GM23248 (cell line): ENCODE results near the gene HIF3A. TPM values are rescaled to one million over a fixed set of nuclear protein-coding genes. Genes with fewer than 3 reads are reported as not detected.
A peak's percentile ranks its signal among the peaks of the same experiment; 100 is the strongest.

ENCODE experiments used
- DNase-seq: peaks from one replicate; pipeline ENCODE4 v3.0.0-alpha.2; 2015
- H2AFZ ChIP-seq: fragments of 200-600 bp; sonication (generic); 2 replicates; pipeline ENCODE4 v1.6.1; 2016; ENCODE audit warnings: antibody characterized with exemption
- H3F3A ChIP-seq: fragments of 200-600 bp; sonication (generic); 2 replicates; pipeline ENCODE4 v1.6.1; 2016; ENCODE audit warnings: mild to moderate bottlenecking, antibody characterized with exemption, mixed run types; ENCODE audit not compliant: insufficient read depth
- H3K27ac ChIP-seq: fragments of 200-600 bp; sonication (generic); 2 replicates; pipeline ENCODE4 v1.5.1; 2016; ENCODE audit warnings: mild to moderate bottlenecking
- H3K27me3 ChIP-seq: fragments of 200-600 bp; sonication (generic); replicated peaks from 2 replicates; pipeline ENCODE4 v1.6.1; 2016; ENCODE audit warnings: mild to moderate bottlenecking; ENCODE audit not compliant: insufficient read depth
- H3K36me3 ChIP-seq: fragments of 200-600 bp; sonication (generic); 2 replicates; pipeline ENCODE4 v1.6.1; 2016; ENCODE audit warnings: low read depth, mild to moderate bottlenecking
- H3K4me1 ChIP-seq: fragments of 200-600 bp; sonication (generic); 2 replicates; pipeline ENCODE4 v1.6.1; 2016; ENCODE audit warnings: mild to moderate bottlenecking; ENCODE audit not compliant: insufficient read depth
- H3K4me2 ChIP-seq: fragments of 200-600 bp; sonication (generic); one replicate; pipeline ENCODE4 v1.6.1; 2016; ENCODE audit warnings: mild to moderate bottlenecking; ENCODE audit not compliant: unreplicated experiment
- H3K4me3 ChIP-seq: fragments of 200-600 bp; sonication (generic); 2 replicates; pipeline ENCODE4 v1.5.1; 2016; ENCODE audit warnings: mild to moderate bottlenecking
- H3K79me2 ChIP-seq: fragments of 200-600 bp; sonication (generic); 2 replicates; pipeline ENCODE4 v1.6.1; 2016; ENCODE audit warnings: mild to moderate bottlenecking; ENCODE audit not compliant: insufficient read depth
- H3K9ac ChIP-seq: fragments of 200-600 bp; sonication (generic); 2 replicates; pipeline ENCODE4 v1.6.1; 2016; ENCODE audit warnings: mild to moderate bottlenecking
- H3K9me2 ChIP-seq: fragments of 200-600 bp; sonication (generic); 2 replicates; pipeline ENCODE4 v1.6.1; 2016; ENCODE audit warnings: mixed run types, mild to moderate bottlenecking, moderate library complexity; ENCODE audit not compliant: insufficient read depth
- H3K9me3 ChIP-seq: fragments of 200-600 bp; sonication (generic); one replicate; pipeline ENCODE4 v1.6.1; 2017; ENCODE audit warnings: low read depth
- H4K20me1 ChIP-seq: fragments of 200-600 bp; sonication (generic); 2 replicates; pipeline ENCODE4 v1.6.0; 2016; ENCODE audit not compliant: insufficient read depth
- EZH2 ChIP-seq: fragments of 200-600 bp; sonication (generic); IDR thresholded peaks from 2 replicates; pipeline ENCODE4 v1.6.1; 2018; ENCODE audit warnings: antibody characterized with exemption, mild to moderate bottlenecking; ENCODE audit not compliant: insufficient read depth, poor library complexity, severe bottlenecking
- EZH2phosphoT487 ChIP-seq: fragments of 200-600 bp; sonication (generic); IDR thresholded peaks from 2 replicates; pipeline ENCODE4 v1.6.1; 2018; ENCODE audit warnings: antibody characterized with exemption, moderate library complexity, mild to moderate bottlenecking, low read depth; ENCODE audit not compliant: insufficient read depth
- WGBS, 2 experiments: methylation state at CpG; one replicate each; pipeline ENCODE4 v1.1.6; 2015 to 2017; ENCODE audit warnings: low lambda C conversion rate in 2 of 2, low coverage in 1 of 2; ENCODE audit errors: missing lambda C conversion rate in 2 of 2; 5-methylcytosine and 5-hydroxymethylcytosine counted together
- in situ Hi-C: fragments of 300-500 bp; cut with MboI; formaldehyde crosslinking; loops from 2 replicates; pipeline ENCODE4 v1.15.0; 2020
- polyA plus RNA-seq: library from polyadenylated mRNA; unstranded; fragments of >200 nt; fragmentation: Nextera tagmentation; extraction: Ambion mirVana; gene quantifications from 2 replicates; pipeline ENCODE4 v1.2.1, GENCODE V29; 2016
- total RNA-seq: library from RNA; depleted of rRNA; stranded (reverse); fragments of >200 nt; shearing (Covaris generic); gene quantifications from 2 replicates; pipeline ENCODE4 v1.2.3, GENCODE V29; 2014

HIF3A gene
- total and polyA plus RNA-seq, 2 experiments from 2014 or later, result 0.20 TPM; not detected in 1

DNA sequence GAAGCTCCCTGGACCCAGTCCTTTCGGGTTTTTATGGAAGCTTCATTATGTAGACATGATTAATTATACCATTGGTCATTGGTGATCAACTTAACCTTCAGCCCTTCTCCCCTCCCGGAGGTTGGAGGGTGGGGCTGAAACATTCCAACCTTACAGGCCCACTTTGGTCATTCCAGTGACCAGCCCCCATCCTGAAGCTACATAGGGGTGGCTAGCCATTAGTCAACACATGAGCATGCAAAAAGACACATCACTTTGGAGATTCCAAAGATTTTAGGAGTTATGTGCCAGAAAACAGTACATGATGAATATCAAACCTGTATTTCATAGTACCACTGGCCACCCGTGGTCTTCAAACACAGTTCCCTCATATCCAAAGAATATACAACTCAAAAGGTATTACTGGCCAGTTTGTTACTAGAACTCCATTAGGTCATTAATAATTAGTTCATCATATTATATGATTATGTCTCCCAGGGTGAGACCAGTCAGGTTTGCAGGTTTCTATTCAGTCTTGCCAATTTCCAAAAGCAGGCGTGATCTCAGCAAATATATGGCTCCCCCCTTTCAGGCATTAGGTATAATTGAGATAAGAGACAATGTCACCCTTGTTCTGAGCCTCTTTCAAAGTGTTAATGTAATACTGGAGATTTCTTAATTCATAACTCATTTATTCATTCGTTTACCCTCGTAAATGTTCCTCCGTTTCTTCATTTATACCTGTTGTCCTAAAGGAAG lies 61.2 kb downstream of the HIF3A start:
- no peak overlapping the region; the same call in 1 of the 2 replicates for H3K4me3 ChIP-seq
- peaks cover 20% of the 10 kb centered on the region for H3F3A ChIP-seq
- peak overlapping the region; percentile 37 for H3K27ac ChIP-seq
- peak; percentile 71 for DNase-seq
- peak overlapping the region; percentile 42 for H3K4me2 ChIP-seq
- H4K20me1 ChIP-seq, result 0 out of 2 replicates have a peak, but pooled peaks cover 3% of the 10 kb centered on the region
- peaks cover 13% of the 10 kb centered on the region; the same call in 1 of the 2 replicates for H3K36me3 ChIP-seq
- TF ChIP-seq EZH2phosphoT487 (no peak), EZH2 (no peak)
- H3K9me2 ChIP-seq, result no peaks in the 10 kb centered on the region
- in situ Hi-C loops, result no loop called here
- peaks cover 21% of the 10 kb centered on the region for H3K4me1 ChIP-seq
- no peak overlapping the region for H2AFZ ChIP-seq
- 51 to 58% methylated on average over 7 of the region's 7 CpGs for WGBS, 2 experiments
- peaks cover 86% of the 10 kb centered on the region for H3K79me2 ChIP-seq
- no peaks in the 10 kb centered on the region for H3K9me3 ChIP-seq
- no peaks in the 10 kb centered on the region for H3K27me3 ChIP-seq
- no peak overlapping the region for H3K9ac ChIP-seq

DNA sequence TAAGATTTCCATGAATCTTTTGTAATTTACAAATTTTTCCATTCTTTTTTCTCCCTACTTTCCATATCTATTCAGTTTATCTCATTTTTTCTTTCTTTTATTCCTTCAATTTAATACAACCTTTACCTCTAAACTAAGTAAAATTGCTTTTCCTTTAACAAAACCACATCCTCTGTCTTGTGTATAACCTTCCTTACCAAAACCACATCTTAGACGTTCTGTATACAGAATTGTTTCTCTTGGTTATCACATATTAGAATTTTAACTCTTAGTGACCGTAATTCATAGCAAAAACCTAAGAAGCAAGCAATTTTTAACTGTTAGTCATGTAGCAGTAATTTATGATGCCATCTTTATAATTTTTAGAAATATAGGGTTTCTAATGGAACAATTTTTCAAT lies 65.1 kb downstream of the HIF3A start:
- TF ChIP-seq EZH2, result no peak
- no peak for TF ChIP-seq EZH2phosphoT487
- DNase-seq, result no peak
- no peak overlapping the region for H2AFZ ChIP-seq
- H3K4me1 ChIP-seq, result peaks cover 24% of the 10 kb centered on the region
- H3F3A ChIP-seq, result peaks cover 20% of the 10 kb centered on the region
- peaks cover 90% of the 10 kb centered on the region for H3K79me2 ChIP-seq
- H3K9me3 ChIP-seq, result no peaks in the 10 kb centered on the region
- H3K4me2 ChIP-seq, result no peak overlapping the region
- H3K9ac ChIP-seq, result no peak overlapping the region
- no peaks in the 10 kb centered on the region for H3K9me2 ChIP-seq
- 50 to 52% methylated on average over 2 of the region's 2 CpGs for WGBS, 2 experiments
- in situ Hi-C loops, result no loop called here
- no peak overlapping the region for H3K27ac ChIP-seq
- H4K20me1 ChIP-seq, result 0 out of 2 replicates have a peak, but pooled peaks cover 3% of the 10 kb centered on the region
- peaks cover 18% of the 10 kb centered on the region; the same call in 1 of the 2 replicates for H3K36me3 ChIP-seq
- H3K4me3 ChIP-seq, result no peak overlapping the region
- H3K27me3 ChIP-seq, result no peaks in the 10 kb centered on the region

DNA sequence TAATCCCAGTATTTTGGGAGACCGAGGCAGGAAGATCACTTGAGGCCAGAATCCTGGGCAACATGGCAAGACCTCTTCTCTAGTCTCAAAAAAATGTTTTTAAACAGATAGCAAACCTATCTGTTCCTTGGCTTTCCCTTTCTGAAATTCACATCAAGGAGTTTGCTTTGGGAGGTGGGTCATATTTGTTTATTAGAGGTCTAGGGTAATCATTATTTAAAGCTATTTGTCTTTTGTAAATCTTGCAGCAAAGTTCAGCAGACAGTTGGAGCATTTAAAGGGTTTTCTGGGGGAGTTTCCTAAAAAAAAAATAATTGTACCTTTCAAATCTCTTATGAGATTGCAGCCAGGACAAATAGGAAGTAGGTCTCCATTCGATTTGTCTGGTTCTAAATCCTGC lies 67.5 kb downstream of the HIF3A start:
- Histone ChIP-seq H3K27me3 (no peaks in the 10 kb centered on the region), H3K79me2 (peaks cover 96% of the 10 kb centered on the region), H2AFZ (no peak overlapping the region), H3K9ac (no peak overlapping the region), H3K9me3 (no peaks in the 10 kb centered on the region), H3K27ac (no peak overlapping the region), H3K36me3 (peaks cover 22% of the 10 kb centered on the region; the same call in 1 of the 2 replicates), H3K9me2 (no peaks in the 10 kb centered on the region), H3F3A (peaks cover under 1% of the 10 kb centered on the region; the same call in 1 of the 2 replicates), H3K4me2 (no peak overlapping the region), H4K20me1 (0 out of 2 replicates have a peak, but pooled peaks cover 3% of the 10 kb centered on the region), H3K4me3 (no peak overlapping the region), H3K4me1 (0 out of 2 replicates have a peak, but pooled peaks cover 4% of the 10 kb centered on the region)
- 80 to 84% methylated on average over 2 of the region's 2 CpGs for WGBS, 2 experiments
- in situ Hi-C loops, result no loop called here
- DNase-seq, result no peak
- no peak for TF ChIP-seq EZH2phosphoT487
- no peak for TF ChIP-seq EZH2

DNA sequence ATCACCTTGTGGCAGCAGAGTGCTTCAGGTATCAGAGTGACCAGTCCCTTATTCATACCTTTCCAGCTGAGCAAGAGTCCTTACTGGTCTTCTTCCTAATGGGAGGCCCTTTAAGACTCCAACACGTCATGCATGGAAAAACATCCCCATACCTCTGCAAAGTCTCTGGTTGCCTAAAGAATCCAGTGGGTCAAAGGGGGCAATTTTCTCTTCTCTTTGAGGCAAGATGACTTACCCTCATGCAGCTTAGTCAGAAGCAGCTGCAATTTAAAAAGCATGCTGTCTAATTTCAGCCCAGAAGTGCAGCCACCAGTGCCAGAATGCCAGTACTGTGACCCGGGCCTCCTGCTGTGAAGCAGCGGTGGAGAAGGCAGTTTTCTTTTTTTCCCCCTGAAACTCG lies 68.7 kb downstream of the HIF3A start:
- no peak overlapping the region for H3K27ac ChIP-seq
- H3K9me3 ChIP-seq, result no peaks in the 10 kb centered on the region
- no peak overlapping the region for H3K9ac ChIP-seq
- no peak for DNase-seq
- no peaks in the 10 kb centered on the region for H3F3A ChIP-seq
- H3K9me2 ChIP-seq, result no peaks in the 10 kb centered on the region
- TF ChIP-seq EZH2phosphoT487 (no peak), EZH2 (no peak)
- peaks cover 22% of the 10 kb centered on the region; the same call in 1 of the 2 replicates for H3K36me3 ChIP-seq
- no peak overlapping the region for H3K4me2 ChIP-seq
- no peaks in the 10 kb centered on the region for H3K27me3 ChIP-seq
- in situ Hi-C loops, result no loop called here
- peaks cover 95% of the 10 kb centered on the region for H3K79me2 ChIP-seq
- H4K20me1 ChIP-seq, result 0 out of 2 replicates have a peak, but pooled peaks cover 3% of the 10 kb centered on the region
- H2AFZ ChIP-seq, result no peak overlapping the region
- H3K4me3 ChIP-seq, result no peak overlapping the region
- 66 to 84% methylated on average over 4 of the region's 4 CpGs for WGBS, 2 experiments
- 0 out of 2 replicates have a peak, but pooled peaks cover 3% of the 10 kb centered on the region for H3K4me1 ChIP-seq
